GM18517 (cell line): ENCODE data around the gene CFAP45.
A peak's percentile ranks its signal among the peaks of the same experiment; 100 is the strongest.

Experiments used
- ATAC-seq: cut with Tn5 transposase; IDR thresholded peaks from one replicate; pipeline ENCODE4 v1.9.1; 2021; ENCODE audit warnings: mild to moderate bottlenecking, moderate library complexity; ENCODE audit not compliant: unreplicated experiment

The CFAP45 gene

DNA sequence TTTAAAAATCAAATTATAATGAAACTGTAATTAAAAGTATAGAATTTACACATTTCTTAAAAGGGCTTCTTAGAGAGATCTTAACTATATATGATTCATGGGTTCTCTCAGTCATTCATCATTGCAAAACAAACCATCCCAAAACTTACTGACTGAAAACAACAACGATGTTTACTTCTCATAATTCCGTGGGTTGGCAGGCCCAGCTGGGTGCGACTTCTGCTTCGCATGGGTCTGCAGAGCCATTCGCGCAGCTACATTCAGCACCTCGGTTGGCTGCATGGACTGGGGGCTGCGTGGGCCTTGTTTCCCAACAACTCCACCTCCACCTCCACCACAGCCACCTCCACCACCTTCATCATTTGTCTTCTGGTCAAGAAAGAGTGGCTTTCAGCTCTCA is 69.2 kb downstream of the CFAP45 start:
- ATAC-seq, result no peak

DNA sequence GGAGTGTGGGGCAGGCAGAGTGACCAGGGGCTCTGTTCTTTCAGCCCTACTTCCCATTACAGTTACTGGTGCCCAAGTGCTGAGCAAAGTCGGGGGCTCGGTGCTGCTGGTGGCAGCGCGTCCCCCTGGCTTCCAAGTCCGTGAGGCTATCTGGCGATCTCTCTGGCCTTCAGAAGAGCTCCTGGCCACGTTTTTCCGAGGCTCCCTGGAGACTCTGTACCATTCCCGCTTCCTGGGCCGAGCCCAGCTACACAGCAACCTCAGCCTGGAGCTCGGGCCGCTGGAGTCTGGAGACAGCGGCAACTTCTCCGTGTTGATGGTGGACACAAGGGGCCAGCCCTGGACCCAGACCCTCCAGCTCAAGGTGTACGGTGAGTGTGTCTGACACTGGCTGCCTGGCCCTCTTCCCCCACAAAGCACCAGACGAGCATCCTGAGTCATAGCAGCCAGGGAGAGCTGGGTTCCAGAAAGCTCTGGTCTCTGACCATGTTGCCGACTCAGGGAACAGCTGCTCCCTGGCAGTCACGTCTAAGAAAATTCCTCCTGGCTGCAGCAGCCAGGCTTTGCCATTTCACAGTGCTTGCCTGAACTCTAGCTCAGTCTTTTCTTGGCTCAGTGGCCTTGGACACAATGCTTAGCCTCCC is 70.0 kb downstream of the CFAP45 start:
- no peak for ATAC-seq

DNA sequence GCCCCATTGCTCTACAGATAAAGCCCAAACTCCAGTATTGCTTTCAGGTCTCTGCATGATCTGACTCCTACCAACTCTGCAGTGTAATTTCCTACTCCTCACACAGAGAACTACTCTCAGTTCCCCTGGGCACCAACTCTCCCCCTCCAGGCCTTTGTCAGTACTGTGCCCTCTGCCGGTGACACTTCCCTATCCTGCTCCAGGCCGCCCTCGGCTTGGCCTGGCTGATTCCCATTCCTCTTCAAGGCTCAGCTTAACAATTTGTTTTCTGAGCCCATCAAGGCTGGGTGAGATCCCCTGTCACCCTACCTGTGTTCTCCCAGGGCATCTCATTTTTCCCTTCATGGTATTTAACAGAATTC is 70.7 kb downstream of the CFAP45 start:
- ATAC-seq, result peak; percentile 85

DNA sequence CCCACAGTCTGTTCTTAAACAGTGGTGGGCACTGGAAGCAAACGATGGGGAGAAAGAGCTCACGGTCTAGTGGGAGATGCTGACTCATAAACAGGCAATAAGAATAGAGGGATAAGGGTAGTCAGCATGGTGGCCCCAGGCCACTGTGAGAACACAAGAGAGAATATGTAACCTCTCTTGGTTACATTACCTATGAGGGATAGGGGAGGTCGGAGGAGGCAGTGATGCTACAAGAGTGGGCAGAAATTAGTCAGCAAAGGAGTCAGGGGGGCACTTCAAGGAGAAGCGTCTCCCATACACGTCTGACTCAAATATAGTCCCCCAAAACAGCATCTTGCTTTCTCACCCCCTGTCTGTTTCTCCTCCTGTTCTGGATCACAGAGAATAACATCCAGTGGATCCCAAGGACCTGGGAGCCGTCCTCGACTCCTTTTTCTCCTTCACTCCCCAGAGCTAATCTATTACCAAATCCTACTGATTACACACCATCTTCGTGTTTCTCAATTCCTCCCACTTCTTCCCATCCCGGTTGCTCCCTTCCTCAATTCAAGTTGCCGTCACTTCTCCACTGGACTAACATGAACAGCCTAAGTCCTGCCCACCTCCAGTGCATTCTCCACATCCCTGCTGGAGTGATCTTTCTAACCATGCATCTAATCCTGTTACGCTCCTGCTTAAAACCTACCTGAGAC is 71.2 kb downstream of the CFAP45 start:
- no peak for ATAC-seq

DNA sequence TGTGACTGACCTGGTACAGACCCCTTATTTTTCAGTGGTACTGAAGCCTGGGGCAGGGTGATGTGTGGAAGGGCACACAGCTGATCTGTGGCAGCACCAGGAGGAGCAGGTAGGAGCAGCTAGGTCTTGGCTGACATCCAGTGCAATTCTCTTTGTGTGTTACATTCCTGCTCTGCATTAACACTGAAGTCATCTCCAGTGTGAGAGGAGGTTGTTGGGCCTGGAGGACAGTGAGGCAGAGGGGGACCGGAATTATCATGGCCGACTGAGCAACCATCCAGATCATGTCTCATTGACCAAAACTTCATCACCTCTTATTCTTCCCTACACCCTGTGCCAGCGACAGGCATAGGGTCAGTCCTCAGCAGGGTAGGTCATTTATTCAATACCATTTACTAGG is 71.8 kb downstream of the CFAP45 start:
- no peak for ATAC-seq

DNA sequence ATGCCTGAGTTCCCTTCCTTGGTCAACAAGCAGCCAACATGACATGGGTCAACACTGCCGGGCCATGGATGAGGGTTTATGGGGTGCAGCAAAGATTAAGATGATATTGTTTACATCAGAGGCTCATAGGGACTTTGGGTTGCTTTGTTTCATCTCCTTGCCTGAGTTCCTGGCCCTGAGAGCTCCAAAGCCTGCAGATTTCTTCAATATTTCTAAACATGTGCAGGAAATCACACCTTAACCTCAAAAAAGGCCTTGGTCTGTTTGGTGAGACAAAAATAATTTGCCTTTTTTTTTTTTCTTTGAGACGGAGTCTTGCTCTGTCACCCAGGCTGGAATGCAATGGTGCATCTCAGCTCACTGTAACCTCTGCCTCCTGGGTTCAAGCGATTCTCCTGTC is 72.4 kb downstream of the CFAP45 start:
- ATAC-seq, result no peak

DNA sequence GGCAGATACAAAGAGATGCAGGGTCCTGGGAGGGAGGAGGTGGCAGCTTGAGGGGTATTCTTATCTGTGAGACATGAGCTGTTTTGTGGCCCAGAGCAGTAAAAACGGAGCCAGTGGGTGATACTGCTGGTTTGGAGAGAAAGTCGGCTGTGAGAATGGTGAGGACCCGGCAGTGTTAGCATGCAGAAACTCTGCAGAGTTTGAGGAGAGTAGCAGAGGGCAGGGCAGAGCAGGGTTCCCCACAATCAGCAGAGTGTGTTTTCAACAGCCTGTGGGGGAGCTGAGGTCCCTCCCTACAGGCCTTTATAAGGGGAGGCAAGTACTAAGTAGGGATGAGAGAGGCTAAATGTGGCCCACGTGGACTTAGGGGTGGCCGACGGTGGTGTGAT is 72.9 kb downstream of the CFAP45 start:
- ATAC-seq, result no peak

DNA sequence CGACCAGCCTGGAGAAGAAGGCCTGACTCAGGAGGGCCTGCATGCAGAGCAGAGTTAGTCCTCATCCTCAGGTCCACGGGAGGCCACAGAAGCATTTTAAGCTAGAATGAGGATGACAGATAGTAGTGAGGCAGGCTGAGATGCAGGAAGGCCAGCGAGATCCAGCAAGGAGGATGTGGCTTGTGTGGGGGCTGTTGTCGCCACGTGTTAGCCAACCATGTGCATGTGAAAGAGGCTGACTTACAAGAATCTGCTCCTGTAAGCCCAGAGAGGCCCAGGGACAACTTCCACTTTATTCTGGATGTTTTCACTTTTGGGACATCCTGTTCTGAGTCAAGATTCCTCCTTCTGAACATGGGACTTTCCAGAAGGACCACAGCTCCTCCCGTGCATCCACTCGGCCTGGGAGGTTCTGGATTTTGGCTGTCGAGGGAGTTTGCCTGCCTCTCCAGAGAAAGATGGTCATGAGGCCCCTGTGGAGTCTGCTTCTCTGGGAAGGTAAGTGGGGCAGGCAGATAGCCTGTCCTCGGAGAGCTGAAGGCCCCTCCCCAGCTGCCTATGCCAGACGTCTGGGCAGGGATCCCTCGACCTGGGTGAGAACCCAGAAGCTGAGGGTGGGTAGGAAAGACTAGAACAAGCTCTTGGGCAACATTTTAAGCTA is 73.4 kb downstream of the CFAP45 start, which contains the start of gene SLAMF8:
SLAMF8 (plus strand) TSS at position 433 of the 661 bp plus-strand sequence; CDS start at position 459, 26 bp downstream.
- ATAC-seq, result no peak

DNA sequence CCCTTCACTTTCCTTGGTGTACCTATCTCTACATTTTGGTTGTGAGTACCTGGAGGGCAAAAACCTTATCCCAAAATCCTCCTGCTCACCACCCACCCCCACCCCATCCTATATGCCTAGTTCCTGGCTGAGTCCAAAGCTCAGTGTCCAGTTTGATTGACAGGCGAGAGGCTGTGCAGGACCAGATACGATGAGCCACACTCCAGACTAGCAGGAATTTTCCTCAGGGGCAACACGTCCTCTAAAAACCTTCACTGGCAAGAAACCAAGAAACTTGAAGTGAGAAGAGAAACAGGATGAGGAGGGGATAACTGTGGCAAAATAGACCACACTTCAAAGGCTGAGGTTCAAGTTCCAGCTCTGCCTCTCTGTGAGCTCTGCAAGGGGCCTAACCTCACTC is 74.4 kb downstream of the CFAP45 start:
- no peak for ATAC-seq

DNA sequence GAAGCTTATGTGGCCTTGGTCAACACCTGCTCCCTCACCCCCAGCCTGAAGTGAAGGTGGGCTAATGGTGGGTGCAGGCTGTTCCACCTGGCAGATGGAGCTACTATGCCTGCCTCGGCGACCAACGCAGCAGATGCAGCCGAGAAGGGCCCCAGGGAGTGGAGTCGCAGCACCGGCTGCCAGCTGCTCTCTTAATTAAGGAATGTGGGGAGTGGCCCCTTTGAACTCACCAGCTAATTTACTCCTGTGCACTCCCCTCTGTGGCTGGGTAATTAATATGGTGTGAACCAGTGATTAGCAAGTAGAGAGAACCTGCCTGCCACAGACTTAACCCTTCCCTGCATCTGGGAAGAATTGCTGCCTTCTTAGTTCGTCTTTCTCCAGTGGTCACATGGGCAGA is 76.6 kb downstream of the CFAP45 start:
- no peak for ATAC-seq
